HEK293T (cell line): ENCODE data around the gene CYP27C1.
A peak's percentile ranks its signal among the peaks of the same experiment; 100 is the strongest.
"Not testable (repeated sequence)": the region's sequence is repeated elsewhere in the genome, so short reads cannot be mapped to it uniquely, and the experiment has no call there.

Experiments used
- CTCF ChIA-PET: fragments of 350-600 bp; formaldehyde crosslinking; extraction: SDS; loops from one replicate; lab custom pipeline; 2021; ENCODE audit warnings: antibody characterized with exemption, inconsistent platforms; lab: Yijun Ruan, JAX
- POLR2A ChIA-PET: fragments of 350-600 bp; formaldehyde crosslinking; extraction: SDS; loops from one replicate; lab custom pipeline; 2020; ENCODE audit warnings: antibody characterized with exemption, inconsistent platforms; lab: Yijun Ruan, JAX
- DNase-seq: peaks from one replicate; pipeline ENCODE4 v3.0.0; 2012; ENCODE audit warnings: mixed read lengths; ENCODE audit errors: extremely low spot score
- ARNT ChIP-seq: fragments of 450-650 bp; IDR thresholded peaks from 2 replicates; pipeline ENCODE4 v1.6.1; 2017; ENCODE audit warnings: mild to moderate bottlenecking
- BHLHE40 ChIP-seq: fragments of 450-650 bp; IDR thresholded peaks from 2 replicates; pipeline ENCODE4 v1.6.1; 2016; ENCODE audit warnings: mild to moderate bottlenecking, moderate library complexity, borderline replicate concordance
- CTBP1 ChIP-seq: fragments of 450-650 bp; IDR thresholded peaks from 2 replicates; pipeline ENCODE4 v1.6.1; 2016; ENCODE audit warnings: borderline replicate concordance
- ELF4 ChIP-seq: fragments of 450-650 bp; IDR thresholded peaks from 2 replicates; pipeline ENCODE4 v1.6.1; 2017; ENCODE audit warnings: antibody characterized with exemption
- FOXA1 ChIP-seq: fragments of 450-650 bp; IDR thresholded peaks from 2 replicates; pipeline ENCODE4 v1.6.1; 2016; ENCODE audit warnings: mild to moderate bottlenecking
- FOXK2 ChIP-seq: fragments of 450-650 bp; IDR thresholded peaks from 2 replicates; pipeline ENCODE4 v1.6.1; 2016; ENCODE audit warnings: mild to moderate bottlenecking
- FOXM1 ChIP-seq: fragments of 450-650 bp; IDR thresholded peaks from 2 replicates; pipeline ENCODE4 v1.6.1; 2017; ENCODE audit warnings: mild to moderate bottlenecking, borderline replicate concordance
- HDGF ChIP-seq: fragments of 450-650 bp; IDR thresholded peaks from 2 replicates; pipeline ENCODE4 v1.6.1; 2017; ENCODE audit warnings: antibody characterized with exemption, borderline replicate concordance
- L3MBTL2 ChIP-seq: fragments of 450-650 bp; conservative IDR thresholded peaks from 2 replicates; pipeline ENCODE4 v1.6.1; 2016; ENCODE audit warnings: mild to moderate bottlenecking
- LEF1 ChIP-seq: fragments of 450-650 bp; IDR thresholded peaks from 2 replicates; pipeline ENCODE4 v1.6.1; 2017; ENCODE audit warnings: mild to moderate bottlenecking, borderline replicate concordance
- NFRKB ChIP-seq: fragments of 450-650 bp; IDR thresholded peaks from 2 replicates; pipeline ENCODE4 v1.6.1; 2016; ENCODE audit warnings: mild to moderate bottlenecking, moderate library complexity
- SP1 ChIP-seq: fragments of 450-650 bp; IDR thresholded peaks from 2 replicates; pipeline ENCODE4 v1.6.1; 2017
- SUZ12 ChIP-seq: fragments of 450-650 bp; IDR thresholded peaks from 2 replicates; pipeline ENCODE4 v1.6.1; 2016; ENCODE audit warnings: mild to moderate bottlenecking
- TARDBP ChIP-seq: fragments of 450-650 bp; IDR thresholded peaks from 2 replicates; pipeline ENCODE4 v1.6.1; 2016
- ZNF384 ChIP-seq: fragments of 450-650 bp; IDR thresholded peaks from 2 replicates; pipeline ENCODE4 v1.6.1; 2016
- TF ChIP-seq, protein P1 (sequence below): fragments of 450-650 bp; IDR thresholded peaks from 2 replicates; pipeline ENCODE4 v1.6.1; 2016

CYP27C1 gene

DNA sequence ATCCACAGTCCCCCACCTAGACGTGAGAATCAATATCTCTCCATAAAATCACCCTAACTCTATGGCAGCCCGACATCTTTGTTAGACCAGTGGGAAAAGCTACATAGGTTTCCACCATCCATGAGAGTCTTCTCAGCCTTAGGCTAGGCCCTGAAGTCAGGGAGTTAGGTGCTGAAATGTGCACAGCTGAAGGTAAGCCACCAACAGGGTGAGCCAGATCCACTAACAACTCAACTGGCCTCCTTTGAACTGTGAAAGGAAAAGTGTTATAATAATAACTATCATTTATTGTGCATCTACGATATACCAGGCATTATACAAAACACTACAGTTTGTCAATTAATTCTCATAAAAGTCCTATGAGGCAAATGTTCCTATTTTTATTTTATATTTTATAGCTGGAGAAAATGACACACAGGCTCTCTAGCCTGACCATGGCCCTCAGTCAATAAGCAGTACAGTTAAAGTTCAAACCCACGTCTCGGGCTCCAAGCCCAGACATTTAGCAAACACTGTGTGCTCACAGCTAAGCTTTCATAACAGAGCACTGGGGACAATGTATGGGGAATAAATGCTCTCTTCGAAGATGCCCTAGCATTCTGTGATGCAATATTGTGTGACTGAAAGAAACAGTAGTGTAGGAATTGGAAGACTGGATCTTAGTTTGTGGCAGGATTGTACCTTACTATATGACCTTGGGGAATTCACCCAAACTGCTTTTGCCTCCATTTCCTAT, 11.2 kb upstream of the CYP27C1 start:
- TF ChIP-seq BHLHE40 (no peak), FOXK2 (no peak), ZNF384 (no peak), ARNT (no peak), HDGF (no peak), FOXM1 (no peak), NFRKB (no peak), SP1 (no peak), FOXA1 (no peak), ELF4 (no peak), LEF1 (no peak), TARDBP (no peak), SUZ12 (no peak), CTBP1 (no peak), L3MBTL2 (no peak)
- TF ChIP-seq, protein P1, sequence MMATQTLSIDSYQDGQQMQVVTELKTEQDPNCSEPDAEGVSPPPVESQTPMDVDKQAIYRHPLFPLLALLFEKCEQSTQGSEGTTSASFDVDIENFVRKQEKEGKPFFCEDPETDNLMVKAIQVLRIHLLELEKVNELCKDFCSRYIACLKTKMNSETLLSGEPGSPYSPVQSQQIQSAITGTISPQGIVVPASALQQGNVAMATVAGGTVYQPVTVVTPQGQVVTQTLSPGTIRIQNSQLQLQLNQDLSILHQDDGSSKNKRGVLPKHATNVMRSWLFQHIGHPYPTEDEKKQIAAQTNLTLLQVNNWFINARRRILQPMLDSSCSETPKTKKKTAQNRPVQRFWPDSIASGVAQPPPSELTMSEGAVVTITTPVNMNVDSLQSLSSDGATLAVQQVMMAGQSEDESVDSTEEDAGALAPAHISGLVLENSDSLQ: no peak
- no peak for DNase-seq
- POLR2A ChIA-PET: no interaction called here
- CTCF ChIA-PET: no interaction called here

DNA sequence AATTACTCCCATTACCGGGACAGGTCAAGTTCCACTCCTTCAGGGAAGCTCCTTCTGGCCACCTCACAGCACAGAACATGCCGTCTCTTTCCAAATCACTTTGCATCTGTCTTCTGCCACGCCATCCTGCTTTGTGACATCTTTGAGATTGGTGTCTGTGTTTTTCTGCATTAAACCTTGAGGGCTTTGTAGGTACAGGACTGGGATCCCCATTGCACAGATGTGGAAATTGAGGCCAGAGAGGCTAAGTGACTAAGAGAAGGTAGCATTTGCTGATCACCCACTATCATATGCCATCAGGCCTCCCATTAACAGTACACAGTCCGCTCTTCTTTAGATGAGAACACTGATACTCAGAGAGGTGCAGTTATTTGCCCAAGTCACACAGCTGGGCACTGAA, 9.5 kb upstream of the CYP27C1 start:
- no peak for DNase-seq
- POLR2A ChIA-PET: no interaction called here
- CTCF ChIA-PET: no interaction called here
- TF ChIP-seq CTBP1 (no peak), BHLHE40 (no peak), FOXM1 (no peak), ZNF384 (no peak), NFRKB (no peak), FOXK2 (no peak), HDGF (no peak), ARNT (no peak), L3MBTL2 (no peak), FOXA1 (no peak), LEF1 (no peak)
- TF ChIP-seq, protein P1: no peak

DNA sequence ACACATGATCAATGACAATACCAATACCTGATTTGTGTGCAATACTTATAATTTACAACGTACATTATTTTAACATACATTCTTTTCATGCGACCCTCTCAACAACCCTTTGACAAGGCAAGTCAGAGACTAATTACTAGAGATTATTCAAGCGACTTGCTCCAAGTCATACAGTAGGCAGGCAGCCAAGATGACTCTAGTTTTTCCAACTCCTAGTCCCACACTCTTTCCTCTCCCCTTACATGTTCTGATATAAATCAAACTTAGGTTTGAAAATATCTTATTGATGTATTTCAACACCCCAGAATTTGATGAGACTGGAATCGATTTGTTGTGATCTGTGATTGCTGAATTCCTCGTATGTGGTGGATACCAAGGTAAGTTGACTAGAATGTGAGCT, 8.0 kb upstream of the CYP27C1 start:
- TF ChIP-seq LEF1 (no peak), TARDBP (no peak), FOXM1 (no peak), SUZ12 (no peak), BHLHE40 (no peak), FOXA1 (no peak), NFRKB (no peak), ZNF384 (no peak), CTBP1 (no peak), FOXK2 (no peak), ELF4 (no peak), L3MBTL2 (no peak), ARNT (no peak), SP1 (no peak), HDGF (no peak)
- TF ChIP-seq, protein P1: no peak
- ChIA-PET POLR2A (no interaction called here), CTCF (no interaction called here)
- DNase-seq: no peak

DNA sequence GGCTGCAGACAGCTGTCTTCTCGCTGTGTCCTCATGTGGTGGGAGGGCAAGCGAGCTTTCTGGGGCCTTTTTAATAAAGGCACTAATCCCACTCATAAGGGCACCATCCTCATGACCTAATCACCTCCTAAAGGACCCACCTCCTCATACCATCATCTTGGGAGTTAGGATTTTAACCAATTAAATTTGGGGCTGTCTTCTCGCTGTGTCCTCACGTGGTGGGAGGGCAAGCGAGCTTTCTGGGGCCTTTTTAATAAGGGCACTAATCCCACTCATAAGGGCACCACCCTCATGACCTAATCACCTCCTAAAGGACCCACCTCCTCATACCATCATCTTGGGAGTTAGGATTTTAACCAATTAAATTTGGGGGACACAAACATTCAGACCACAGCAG, 7.2 kb upstream of the CYP27C1 start:
- CTCF ChIA-PET, POLR2A ChIA-PET, DNase-seq: not testable (repeated sequence)

DNA sequence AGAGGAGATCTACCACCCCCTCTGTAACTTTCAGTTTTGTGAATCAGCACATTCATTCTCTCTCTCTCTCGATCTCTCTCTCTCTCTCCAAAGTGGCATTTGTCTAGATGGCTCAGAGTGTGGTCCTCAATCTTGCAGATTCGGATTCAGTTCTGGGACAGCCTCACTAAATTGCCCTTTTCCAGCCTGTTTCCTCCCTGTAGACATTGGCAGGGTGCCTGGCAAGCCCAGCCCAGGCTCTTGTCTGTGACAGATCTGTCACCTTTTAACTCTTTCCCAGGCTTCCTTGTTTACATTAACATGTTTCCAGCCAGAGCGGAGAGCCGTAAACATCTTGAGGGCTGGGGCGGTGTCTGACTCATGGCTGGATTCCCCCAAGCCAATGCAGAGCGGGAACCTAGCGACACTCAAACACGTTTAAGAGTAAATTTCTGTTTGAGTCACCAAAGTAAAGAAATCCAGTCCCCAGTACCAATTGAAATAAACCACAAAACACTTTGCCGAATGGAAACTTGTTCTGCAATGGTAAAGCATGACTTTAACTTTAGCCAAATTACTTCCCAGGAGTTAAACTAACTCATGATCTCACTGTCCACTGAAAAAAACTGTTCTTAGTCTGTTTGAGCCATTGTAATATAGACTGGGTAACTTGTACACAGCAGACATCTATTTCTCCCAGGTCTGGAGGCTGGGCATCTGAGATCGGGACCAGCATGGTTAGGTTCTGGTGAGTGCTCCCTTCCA, 6.6 kb upstream of the CYP27C1 start:
- ChIA-PET POLR2A (no interaction called here), CTCF (no interaction called here)
- TF ChIP-seq, protein P1: 0 out of 2 replicates have a peak, but pooled peaks have one; percentile 29
- TF ChIP-seq ELF4: no peak
- DNase-seq: no peak

DNA sequence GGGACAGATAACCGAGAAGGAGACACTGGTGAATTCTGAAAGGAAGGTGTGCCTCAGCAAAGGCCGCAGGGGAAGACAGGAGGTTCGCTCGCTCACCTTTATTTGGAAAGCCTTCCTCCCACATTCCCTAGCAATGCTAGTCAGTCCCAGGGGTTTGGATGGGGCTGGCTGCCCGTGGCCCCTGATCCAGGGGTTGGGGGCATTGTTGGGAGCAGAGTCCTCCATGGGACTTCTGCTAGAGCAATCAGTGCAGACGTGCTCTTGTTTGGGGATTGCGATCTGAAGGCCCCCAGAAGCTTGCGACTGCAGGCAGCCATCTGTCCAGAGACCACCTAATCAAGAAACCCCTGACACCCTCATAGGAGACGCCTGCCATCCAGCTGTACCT, 6.0 kb upstream of the CYP27C1 start:
- CTCF ChIA-PET: no interaction called here
- POLR2A ChIA-PET: no interaction called here
- TF ChIP-seq, protein P1: no peak
- TF ChIP-seq CTBP1 (no peak), SP1 (no peak)
- no peak for DNase-seq
